Panc1 (cell line): Measurements from ENCODE around the gene PAXIP1. TPM values are rescaled to one million over a fixed set of nuclear protein-coding genes. Genes with fewer than 3 reads are reported as not detected.

Experiments used
- ATAC-seq: fragments of 200-7000 bp; cut with Tn5 transposase; 2 replicates; pipeline ENCODE4 v1.9.1; 2020; ENCODE audit warnings: mild to moderate bottlenecking, moderate library complexity
- BruUV-seq: library from RNA; stranded (reverse); fragments of 400-500 nt; replicated peaks from 2 replicates; lab custom pipeline; 2021; lab: Mats Ljungman, UMichigan
- CTCF ChIA-PET: fragments of 300-600 bp; sonication (Branson Sonifier 250); formaldehyde crosslinking; loops from one replicate; lab custom pipeline; 2022; ENCODE audit warnings: antibody characterized with exemption; lab: Charles Lee
- POLR2A ChIA-PET: fragments of 300-600 bp; sonication (Branson Sonifier 250); formaldehyde crosslinking; loops from one replicate; lab custom pipeline; 2022; ENCODE audit warnings: antibody characterized with exemption; lab: Charles Lee
- DNase-seq: peaks from one replicate; pipeline ENCODE4 v3.0.0-alpha.2; 2010; ENCODE audit warnings: low read depth, low spot score
- H3K27ac ChIP-seq: 2 replicates; pipeline ENCODE4 v1.5.1; 2011; ENCODE audit warnings: mild to moderate bottlenecking, low read length, inconsistent platforms
- H3K27me3 ChIP-seq: fragments of 200-500 bp; sonication (Bioruptor generic); 2 replicates; pipeline ENCODE4 v1.6.0; 2014; ENCODE audit warnings: low read length, inconsistent platforms; ENCODE audit not compliant: control insufficient read depth, insufficient read depth
- H3K36me3 ChIP-seq: fragments of 200-500 bp; sonication (Bioruptor generic); 2 replicates; pipeline ENCODE4 v1.5.1; 2014; ENCODE audit warnings: inconsistent platforms, mild to moderate bottlenecking, low read length, moderate library complexity; ENCODE audit not compliant: control insufficient read depth, insufficient read depth
- H3K4me1 ChIP-seq: 2 replicates; pipeline ENCODE4 v1.5.1; 2011; ENCODE audit warnings: inconsistent platforms, mild to moderate bottlenecking, low read length, moderate library complexity; ENCODE audit not compliant: control insufficient read depth, insufficient read depth
- H3K4me3 ChIP-seq, 2 experiments: 2 replicates each; pipeline ENCODE4 v1.5.1; 2011 to 2012; ENCODE audit warnings: low read depth in 2 of 2, low read length in 2 of 2, mild to moderate bottlenecking in 2 of 2, inconsistent platforms in 1 of 2, moderate library complexity in 1 of 2
- H3K9me3 ChIP-seq: fragments of 200-500 bp; sonication (Bioruptor generic); 2 replicates; pipeline ENCODE4 v1.5.1; 2014; ENCODE audit warnings: low read depth, mild to moderate bottlenecking, inconsistent platforms, low read length, moderate library complexity; ENCODE audit not compliant: control insufficient read depth, insufficient read depth
- POLR2AphosphoS5 ChIP-seq: IDR thresholded peaks from 2 replicates; pipeline ENCODE4 v1.6.1; 2012; ENCODE audit warnings: mild to moderate bottlenecking, low read depth, low read length, moderate library complexity
- SIN3A ChIP-seq: IDR thresholded peaks from 2 replicates; pipeline ENCODE4 v1.6.1; 2012; ENCODE audit warnings: low read depth, mild to moderate bottlenecking, low read length, moderate library complexity, borderline replicate concordance; ENCODE audit not compliant: insufficient read depth
- TCF7L2 ChIP-seq: IDR thresholded peaks from 2 replicates; pipeline ENCODE4 v1.6.1; 2011; ENCODE audit warnings: mild to moderate bottlenecking, low read depth, low read length, inconsistent platforms
- in situ Hi-C: cut with HindIII; loops from 2 replicates; pipeline ENCODE4 v1.10.0; 2016; ENCODE audit warnings: low sequenced_read_pairs, low pct_unique_long_range_greater_than_20kb
- intact Hi-C: fragments of 100-400 bp; cut with micrococcal nuclease; formaldehyde crosslinking; loops from one replicate; pipeline ENCODE4 v1.10.0; 2022; ENCODE audit not compliant: unreplicated experiment
- total RNA-seq: library from RNA; stranded (reverse); gene quantifications from one replicate; pipeline ENCODE4 v1.2.1, GENCODE V29; 2021; ENCODE audit not compliant: unreplicated experiment
- TF ChIP-seq, protein P1 (sequence below), 2 experiments: IDR thresholded peaks; 2 replicates each; pipeline ENCODE4 v1.6.1; 2011 to 2012; ENCODE audit warnings: low read depth in 2 of 2, control low read depth in 1 of 2, low read length in 1 of 2, mild to moderate bottlenecking in 1 of 2, moderate library complexity in 1 of 2; ENCODE audit not compliant: insufficient read depth in 1 of 2
- TF ChIP-seq, protein P2 (sequence below): fragments of 450-650 bp; IDR thresholded peaks from 2 replicates; pipeline ENCODE4 v1.5.1; 2017; ENCODE audit warnings: mild to moderate bottlenecking

Gene PAXIP1
- total RNA-seq, 1 experiment from 2014 or later: 27.3 TPM

DNA sequence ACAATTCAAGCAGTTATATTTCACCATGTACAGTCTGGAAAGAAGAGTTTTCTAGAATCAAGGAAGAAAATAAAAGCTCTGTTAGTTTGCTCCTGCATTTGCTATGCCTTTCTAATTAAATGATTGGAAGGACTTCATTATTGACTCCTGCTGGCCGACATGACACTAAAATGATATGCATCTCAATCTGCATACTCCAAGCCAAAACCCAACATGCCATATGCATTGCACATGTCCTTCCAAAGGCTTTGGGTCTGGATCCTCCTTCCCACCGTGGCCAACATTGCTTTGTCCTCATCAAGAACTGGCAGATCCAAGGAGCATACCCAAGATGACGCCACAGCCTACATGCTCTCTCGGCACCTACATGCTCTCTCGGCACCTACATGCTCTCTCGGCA, 46.5 kb downstream of the PAXIP1 start:
- in situ Hi-C loops (no loop called here), intact Hi-C loops (no loop called here)
- Histone ChIP-seq H3K27me3 (no peaks in the 10 kb centered on the region), H3K4me1 (no peaks in the 10 kb centered on the region), H3K27ac (no peak overlapping the region), H3K36me3 (peaks cover 50% of the 10 kb centered on the region), H3K4me3 (no peak overlapping the region), H3K9me3 (no peaks in the 10 kb centered on the region)
- POLR2A ChIA-PET: no interaction called here
- ATAC-seq (no peak), DNase-seq (no peak)
- CTCF ChIA-PET: no interaction called here
- BruUV-seq: no TSS peak
- TF ChIP-seq SIN3A (no peak), POLR2AphosphoS5 (no peak), TCF7L2 (no peak)
- TF ChIP-seq, protein P1, sequence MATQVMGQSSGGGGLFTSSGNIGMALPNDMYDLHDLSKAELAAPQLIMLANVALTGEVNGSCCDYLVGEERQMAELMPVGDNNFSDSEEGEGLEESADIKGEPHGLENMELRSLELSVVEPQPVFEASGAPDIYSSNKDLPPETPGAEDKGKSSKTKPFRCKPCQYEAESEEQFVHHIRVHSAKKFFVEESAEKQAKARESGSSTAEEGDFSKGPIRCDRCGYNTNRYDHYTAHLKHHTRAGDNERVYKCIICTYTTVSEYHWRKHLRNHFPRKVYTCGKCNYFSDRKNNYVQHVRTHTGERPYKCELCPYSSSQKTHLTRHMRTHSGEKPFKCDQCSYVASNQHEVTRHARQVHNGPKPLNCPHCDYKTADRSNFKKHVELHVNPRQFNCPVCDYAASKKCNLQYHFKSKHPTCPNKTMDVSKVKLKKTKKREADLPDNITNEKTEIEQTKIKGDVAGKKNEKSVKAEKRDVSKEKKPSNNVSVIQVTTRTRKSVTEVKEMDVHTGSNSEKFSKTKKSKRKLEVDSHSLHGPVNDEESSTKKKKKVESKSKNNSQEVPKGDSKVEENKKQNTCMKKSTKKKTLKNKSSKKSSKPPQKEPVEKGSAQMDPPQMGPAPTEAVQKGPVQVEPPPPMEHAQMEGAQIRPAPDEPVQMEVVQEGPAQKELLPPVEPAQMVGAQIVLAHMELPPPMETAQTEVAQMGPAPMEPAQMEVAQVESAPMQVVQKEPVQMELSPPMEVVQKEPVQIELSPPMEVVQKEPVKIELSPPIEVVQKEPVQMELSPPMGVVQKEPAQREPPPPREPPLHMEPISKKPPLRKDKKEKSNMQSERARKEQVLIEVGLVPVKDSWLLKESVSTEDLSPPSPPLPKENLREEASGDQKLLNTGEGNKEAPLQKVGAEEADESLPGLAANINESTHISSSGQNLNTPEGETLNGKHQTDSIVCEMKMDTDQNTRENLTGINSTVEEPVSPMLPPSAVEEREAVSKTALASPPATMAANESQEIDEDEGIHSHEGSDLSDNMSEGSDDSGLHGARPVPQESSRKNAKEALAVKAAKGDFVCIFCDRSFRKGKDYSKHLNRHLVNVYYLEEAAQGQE (IDR thresholded peaks at IDR 0.05; ENCODE audit: insufficient read depth in 1 of 2, low read depth in 2 of 2, low read length in 1 of 2): no peak
- TF ChIP-seq, protein P2, sequence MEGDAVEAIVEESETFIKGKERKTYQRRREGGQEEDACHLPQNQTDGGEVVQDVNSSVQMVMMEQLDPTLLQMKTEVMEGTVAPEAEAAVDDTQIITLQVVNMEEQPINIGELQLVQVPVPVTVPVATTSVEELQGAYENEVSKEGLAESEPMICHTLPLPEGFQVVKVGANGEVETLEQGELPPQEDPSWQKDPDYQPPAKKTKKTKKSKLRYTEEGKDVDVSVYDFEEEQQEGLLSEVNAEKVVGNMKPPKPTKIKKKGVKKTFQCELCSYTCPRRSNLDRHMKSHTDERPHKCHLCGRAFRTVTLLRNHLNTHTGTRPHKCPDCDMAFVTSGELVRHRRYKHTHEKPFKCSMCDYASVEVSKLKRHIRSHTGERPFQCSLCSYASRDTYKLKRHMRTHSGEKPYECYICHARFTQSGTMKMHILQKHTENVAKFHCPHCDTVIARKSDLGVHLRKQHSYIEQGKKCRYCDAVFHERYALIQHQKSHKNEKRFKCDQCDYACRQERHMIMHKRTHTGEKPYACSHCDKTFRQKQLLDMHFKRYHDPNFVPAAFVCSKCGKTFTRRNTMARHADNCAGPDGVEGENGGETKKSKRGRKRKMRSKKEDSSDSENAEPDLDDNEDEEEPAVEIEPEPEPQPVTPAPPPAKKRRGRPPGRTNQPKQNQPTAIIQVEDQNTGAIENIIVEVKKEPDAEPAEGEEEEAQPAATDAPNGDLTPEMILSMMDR: no peak

DNA sequence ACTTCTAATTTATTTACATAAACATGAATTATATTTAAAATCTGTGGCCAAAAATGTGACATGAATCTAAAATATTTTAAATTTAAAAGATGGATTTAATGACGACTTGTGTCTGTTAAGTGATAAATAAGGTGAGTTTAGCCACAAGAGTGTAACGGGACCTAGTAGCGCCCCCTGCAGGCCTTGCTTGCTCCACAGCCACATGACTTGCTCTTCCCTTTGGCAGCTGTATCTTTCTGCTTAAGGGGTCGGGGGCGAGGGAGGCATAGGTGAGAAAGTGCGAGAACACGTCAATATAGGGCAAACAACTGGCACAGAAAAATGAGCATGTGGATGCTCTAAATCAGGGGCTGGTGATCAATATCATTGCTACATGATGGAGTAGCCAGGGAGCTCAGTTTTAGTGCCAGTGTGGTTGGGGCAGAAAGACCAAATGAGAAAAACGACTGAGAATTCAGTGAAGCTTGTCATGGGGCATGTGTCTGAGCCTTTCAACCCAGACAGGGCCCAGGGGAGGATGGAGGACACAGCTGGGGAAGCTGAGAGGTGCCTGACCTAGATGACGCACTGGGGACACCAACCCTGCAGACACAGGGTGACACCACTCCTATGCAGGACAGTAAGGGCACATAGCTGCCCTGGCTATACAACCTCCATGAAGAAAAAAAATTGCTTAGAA, 49.8 kb downstream of the PAXIP1 start:
- H3K9me3 ChIP-seq: no peaks in the 10 kb centered on the region
- TF ChIP-seq, protein P1 (IDR thresholded peaks at IDR 0.05; ENCODE audit: insufficient read depth in 1 of 2, low read depth in 2 of 2, low read length in 1 of 2): no peak
- TF ChIP-seq, protein P2: peak; percentile 89
- TF ChIP-seq SIN3A (no peak), POLR2AphosphoS5 (no peak)
- in situ Hi-C loops (no loop called here), intact Hi-C loops (no loop called here)
- peak; percentile 24 for DNase-seq
- peaks cover 40% of the 10 kb centered on the region for H3K36me3 ChIP-seq
- BruUV-seq: no TSS peak
- ATAC-seq: peak; percentile 77; the same call in 1 of the 2 replicates
- ChIA-PET CTCF (interaction anchor here (0.6 to 2.0 kb wide), 4 partner anchors 11 to 264 kb away, joined by 6 to 13 read pairs (median 9); no protein-coding TSS in a partner anchor), POLR2A (no interaction called here)
- H3K27ac ChIP-seq: no peak overlapping the region
- H3K4me1 ChIP-seq: no peaks in the 10 kb centered on the region
- H3K4me3 ChIP-seq: no peak overlapping the region
- no peaks in the 10 kb centered on the region for H3K27me3 ChIP-seq
